HG03095 (cell line): Measurements from ENCODE around the gene TCEANC.
"Not testable (repeated sequence)": the region's sequence is repeated elsewhere in the genome, so short reads cannot be mapped to it uniquely, and the experiment has no call there.

Source experiments
- ATAC-seq: cut with Tn5 transposase; IDR thresholded peaks from one replicate; pipeline ENCODE4 v1.9.1; 2021; ENCODE audit warnings: moderate library complexity; ENCODE audit not compliant: unreplicated experiment

Gene TCEANC

GRCh38 chrX:13652850-13653693 lies at the start of gene TCEANC:
Gene TCEANC (plus strand): TSS chrX:13653141. CDS start chrX:13662509, 9,368 bp downstream.
- peak; percentile 95 for ATAC-seq

- no peak for ATAC-seq
Measured at GRCh38 chrX:13605611-13606010, 47.3 kb upstream of the TCEANC start.

- ATAC-seq: no peak
Measured at GRCh38 chrX:13607331-13607995, 45.5 kb upstream of the TCEANC start.

GRCh38 chrX:13607996-13608365 lies 45.0 kb upstream of the TCEANC start:
- ATAC-seq: no peak

GRCh38 chrX:13614154-13614553 lies 38.8 kb upstream of the TCEANC start:
- ATAC-seq: no peak

- no peak for ATAC-seq
Measured at GRCh38 chrX:13620207-13620606, 32.7 kb upstream of the TCEANC start.

GRCh38 chrX:13622401-13622964 lies 30.5 kb upstream of the TCEANC start:
- no peak for ATAC-seq

- no peak for ATAC-seq
Measured at GRCh38 chrX:13627306-13627705, 25.6 kb upstream of the TCEANC start.

GRCh38 chrX:13637224-13637623 lies 15.7 kb upstream of the TCEANC start:
- ATAC-seq: not testable (repeated sequence)

GRCh38 chrX:13638021-13638420 lies 14.9 kb upstream of the TCEANC start:
- no peak for ATAC-seq

GRCh38 chrX:13638826-13639225 lies 14.1 kb upstream of the TCEANC start:
- no peak for ATAC-seq

GRCh38 chrX:13641684-13642083 lies 11.3 kb upstream of the TCEANC start:
- not testable (repeated sequence) for ATAC-seq

GRCh38 chrX:13645464-13646153 lies 7.3 kb upstream of the TCEANC start:
- ATAC-seq: no peak

GRCh38 chrX:13646154-13646549 lies 6.8 kb upstream of the TCEANC start:
- no peak for ATAC-seq

GRCh38 chrX:13647709-13648212 lies 5.2 kb upstream of the TCEANC start:
- ATAC-seq: no peak

GRCh38 chrX:13648336-13648735 lies 4.6 kb upstream of the TCEANC start:
- not testable (repeated sequence) for ATAC-seq

GRCh38 chrX:13649838-13650237 lies 3.1 kb upstream of the TCEANC start:
- no peak for ATAC-seq

- no peak for ATAC-seq
Measured at GRCh38 chrX:13650318-13650717, 2.6 kb upstream of the TCEANC start.

GRCh38 chrX:13651150-13651549 lies 1.8 kb upstream of the TCEANC start:
- no peak for ATAC-seq

GRCh38 chrX:13652287-13652793 lies 601 bp upstream of the TCEANC start:
- ATAC-seq: no peak

GRCh38 chrX:13654116-13654515 lies 1.2 kb downstream of the TCEANC start:
- no peak for ATAC-seq
